GM12878 (cell line): Measurements from ENCODE around the gene VPS45. TPM values are rescaled to one million over a fixed set of nuclear protein-coding genes. Genes with fewer than 3 reads are reported as not detected.

Experiments
- ATAC-seq: fragments of 200-7000 bp; cut with Tn5 transposase; 3 replicates; pipeline ENCODE4 v1.9.1; 2020; ENCODE audit warnings: mild to moderate bottlenecking, moderate library complexity
- BruUV-seq: library from RNA; stranded (reverse); fragments of 400-500 nt; replicated peaks from 2 replicates; lab custom pipeline; 2021; lab: Mats Ljungman, UMichigan
- CTCF ChIA-PET: fragments of 300-600 bp; sonication (Branson Sonifier 250); formaldehyde crosslinking; extraction: SDS; loops from one replicate; lab custom pipeline; 2021; ENCODE audit warnings: inconsistent platforms; lab: Yijun Ruan, JAX
- POLR2A ChIA-PET: fragments of 350-600 bp; formaldehyde crosslinking; extraction: SDS; loops from one replicate; lab custom pipeline; 2021; ENCODE audit warnings: inconsistent platforms; lab: Charles Lee
- RAD21 ChIA-PET: fragments of 300-600 bp; sonication (Branson Sonifier 250); formaldehyde crosslinking; loops from one replicate; lab custom pipeline; 2023; ENCODE audit warnings: antibody characterized with exemption; ENCODE audit not compliant: unreplicated experiment; lab: Charles Lee
- SMC1A ChIA-PET: fragments of 300-600 bp; sonication (Branson Sonifier 250); formaldehyde crosslinking; loops from one replicate; lab custom pipeline; 2023; ENCODE audit not compliant: unreplicated experiment, uncharacterized antibody; lab: Charles Lee
- DNase-seq: peaks from one replicate; pipeline ENCODE4 v3.0.0-alpha.2; 2011; ENCODE audit warnings: low read depth, low spot score
- FAIRE-seq: peaks from 3 replicates; lab custom pipeline; 2011; peaks lifted over from hg19 to GRCh38; lab: Jason Lieb, UNC
- H2AFZ ChIP-seq: 2 replicates; pipeline ENCODE4 v1.6.0; 2011; ENCODE audit warnings: low read depth, low read length, control low read depth; ENCODE audit not compliant: control insufficient read depth
- H3K27ac ChIP-seq: 2 replicates; pipeline ENCODE4 v1.5.1; 2011; ENCODE audit warnings: control low read depth; ENCODE audit not compliant: control insufficient read depth, insufficient read depth
- H3K27me3 ChIP-seq, 2 experiments: replicated peaks in 1 of 2; 2 replicates each; pipeline versions ENCODE4 v1.6.0 to v1.6.1; 2011; ENCODE audit warnings: low read length in 1 of 2; ENCODE audit not compliant: control insufficient read depth in 2 of 2, insufficient read depth in 2 of 2
- H3K36me3 ChIP-seq, 2 experiments: 2 replicates each; pipeline ENCODE4 v1.5.1; 2011; ENCODE audit warnings: low read length in 1 of 2; ENCODE audit not compliant: control insufficient read depth in 2 of 2, insufficient read depth in 2 of 2
- H3K4me1 ChIP-seq: 2 replicates; pipeline ENCODE4 v1.6.1; 2011; ENCODE audit warnings: mild to moderate bottlenecking, low read length, moderate library complexity, mixed read lengths; ENCODE audit not compliant: control insufficient read depth, insufficient read depth
- H3K4me2 ChIP-seq: 2 replicates; pipeline ENCODE4 v1.6.0; 2011; ENCODE audit warnings: control low read depth; ENCODE audit not compliant: control insufficient read depth, insufficient read depth
- H3K4me3 ChIP-seq: fragments of 200-600 bp; sonication (generic); 2 replicates; pipeline ENCODE4 v1.5.1; 2016
- H3K79me2 ChIP-seq: 2 replicates; pipeline ENCODE4 v1.6.0; 2011; ENCODE audit warnings: low read length; ENCODE audit not compliant: control insufficient read depth, insufficient read depth
- H3K9ac ChIP-seq: 2 replicates; pipeline ENCODE4 v1.8.0; 2011; ENCODE audit warnings: low read length, control low read depth, mixed read lengths; ENCODE audit not compliant: control insufficient read depth, insufficient read depth
- H3K9me3 ChIP-seq: replicated peaks from 3 replicates; pipeline ENCODE4 v1.5.1; 2011; ENCODE audit warnings: mild to moderate bottlenecking, low read length; ENCODE audit not compliant: control insufficient read depth, insufficient read depth
- H4K20me1 ChIP-seq: 2 replicates; pipeline ENCODE4 v1.6.0; 2011; ENCODE audit not compliant: control insufficient read depth, insufficient read depth
- HDAC2 ChIP-seq: fragments of 200-600 bp; sonication (generic); IDR thresholded peaks from 2 replicates; pipeline ENCODE4 v1.6.1; 2017
- NRF1 ChIP-seq: conservative IDR thresholded peaks from 2 replicates; pipeline ENCODE4 v1.6.1; 2011; ENCODE audit warnings: mild to moderate bottlenecking, low read depth, low read length, improper control_type of control experiment
- POLR2AphosphoS5 ChIP-seq: IDR thresholded peaks from 2 replicates; pipeline ENCODE4 v1.6.1; 2011; ENCODE audit warnings: mild to moderate bottlenecking, low read length, inconsistent platforms
- SUZ12 ChIP-seq: fragments of 200-600 bp; sonication (generic); IDR thresholded peaks from one replicate; pipeline ENCODE4 v1.6.1; 2018; ENCODE audit warnings: antibody characterized with exemption, mild to moderate bottlenecking; ENCODE audit not compliant: unreplicated experiment
- TAF1 ChIP-seq: IDR thresholded peaks from 2 replicates; pipeline ENCODE4 v1.6.1; 2011; ENCODE audit warnings: mild to moderate bottlenecking, low read depth, low read length, borderline replicate concordance
- ZBTB33 ChIP-seq: fragments of 450-650 bp; IDR thresholded peaks from 2 replicates; pipeline ENCODE4 v1.6.1; 2017; ENCODE audit warnings: mild to moderate bottlenecking
- ZNF592 ChIP-seq: fragments of 450-650 bp; IDR thresholded peaks from 2 replicates; pipeline ENCODE4 v1.6.1; 2017; ENCODE audit warnings: mild to moderate bottlenecking, moderate library complexity
- WGBS: methylation state at CpG from one replicate; pipeline ENCODE4 v1.1.6; 2016; ENCODE audit warnings: low lambda C conversion rate; ENCODE audit not compliant: insufficient replicate concordance, insufficient coverage; ENCODE audit errors: missing lambda C conversion rate; 5-methylcytosine and 5-hydroxymethylcytosine counted together
- in situ Hi-C: fragments of 300-500 bp; cut with MboI; formaldehyde crosslinking; loops from 9 replicates; pipeline ENCODE4 v1.14.3; 2018; ENCODE audit warnings: mixed read lengths
- intact Hi-C: fragments of 100-400 bp; cut with micrococcal nuclease; formaldehyde crosslinking; loops from one replicate; pipeline ENCODE4 v1.14.2; 2022; ENCODE audit not compliant: unreplicated experiment
- polyA plus RNA-seq, 11 experiments: library from polyadenylated mRNA; depleted of rRNA in 4 of 11; unstranded in 6 of 11; stranded (reverse) in 5 of 11; fragments of >200 nt; fragmentation: Nextera tagmentation in 4 of 11; fragmentation: Illumina TruSeq in 1 of 11; extraction: Ambion mirVana in 4 of 11; extraction: Trizol in 1 of 11; gene quantifications; 1 replicate in 1 of 11; 2 replicates in 10 of 11; pipeline versions ENCODE4 v1.2.1 to v1.2.3, GENCODE V29; 2011 to 2016; ENCODE audit warnings: inconsistent platforms in 2 of 11, missing spikeins in 2 of 11, low read depth in 1 of 11
- total RNA-seq, 4 experiments: library from RNA; depleted of rRNA in 3 of 4; stranded (reverse); fragments of >200 nt in 3 of 4; fragmentation: Illumina TruSeq in 1 of 4; extraction: Trizol in 1 of 4; gene quantifications; 2 replicates each; pipeline versions ENCODE4 v1.2.1 to v1.2.3, GENCODE V29; 2013 to 2021

VPS45 gene
- total and polyA plus RNA-seq, 10 of the 15 experiments (the other 5 are each of a cell fraction or from before 2014, with no cell fraction given): 24.4 to 48.7 (median 34.5) TPM

- Histone ChIP-seq H3K4me1 (peaks cover 38% of the 10 kb centered on the region), H3K36me3 (peaks cover 15 to 40% of the 10 kb centered on the region in 2 experiments), H2AFZ (no peak overlapping the region), H4K20me1 (no peaks in the 10 kb centered on the region), H3K9ac (no peak overlapping the region), H3K27me3 (no peaks in the 10 kb centered on the region), H3K27ac (peak overlapping the region; percentile 22), H3K4me3 (no peak overlapping the region), H3K9me3 (no peaks in the 10 kb centered on the region), H3K79me2 (peaks cover 71% of the 10 kb centered on the region), H3K4me2 (peak overlapping the region; percentile 92; the same call in 1 of the 2 replicates)
- WGBS: 88% methylated on average over 13 of the region's 13 CpGs
- ChIA-PET POLR2A (interaction anchor here (0.9 to 1.3 kb wide), 3 partner anchors 8 to 12 kb away, joined by 3 read pairs; no protein-coding TSS in a partner anchor), RAD21 (interaction anchor here (1.2 to 15.1 kb wide), 3 partner anchors 10 to 80 kb away, joined by 5 to 287 read pairs (median 7); no protein-coding TSS in a partner anchor), CTCF (interaction anchor here (1.0 to 19.2 kb wide), 3 partner anchors 10 to 81 kb away, joined by 3 to 577 read pairs (median 13); partner anchors contain the start of gene VPS45), SMC1A (interaction anchor here (0.6 to 3.3 kb wide), 5 partner anchors 10 to 104 kb away, joined by 3 to 18 read pairs (median 3); no protein-coding TSS in a partner anchor)
- DNase-seq (no peak), ATAC-seq (no peak), FAIRE-seq (no peak)
- intact Hi-C loops (no loop called here), in situ Hi-C loops (no loop called here)
- TF ChIP-seq TAF1 (no peak), ZBTB33 (no peak), ZNF592 (no peak), NRF1 (no peak), POLR2AphosphoS5 (0 out of 2 replicates have a peak, but pooled peaks have one; percentile 43), HDAC2 (no peak), SUZ12 (no peak)
- BruUV-seq: no TSS peak
Measured at GRCh38 chr1:150155413-150156071, 88.0 kb downstream of the VPS45 start.
